Iris pigment epithelial cell (primary cell): ENCODE measurements around the gene C6orf132.

Experiments used
- DNase-seq: peaks from one replicate; pipeline ENCODE4 v3.0.0-alpha.2; 2011; ENCODE audit warnings: low read depth

C6orf132 gene

DNA sequence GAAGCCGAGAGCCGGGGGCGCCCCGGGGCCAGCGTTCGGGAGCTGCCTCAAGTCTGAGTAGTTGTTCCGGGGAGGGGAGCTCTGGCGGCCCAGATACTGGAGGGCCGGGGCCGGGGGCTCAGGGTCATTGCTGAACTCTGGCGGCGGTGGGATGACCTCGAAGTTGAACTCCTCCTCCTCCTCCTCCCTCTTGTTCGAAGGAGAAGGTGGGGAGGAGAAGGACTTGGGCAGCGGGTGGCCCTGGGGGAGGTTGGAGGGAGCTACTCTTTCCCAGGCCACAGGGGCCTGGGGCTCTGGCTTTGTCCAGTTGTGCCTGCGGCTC lies 37.7 kb downstream of the C6orf132 start:
- DNase-seq = no peak

DNA sequence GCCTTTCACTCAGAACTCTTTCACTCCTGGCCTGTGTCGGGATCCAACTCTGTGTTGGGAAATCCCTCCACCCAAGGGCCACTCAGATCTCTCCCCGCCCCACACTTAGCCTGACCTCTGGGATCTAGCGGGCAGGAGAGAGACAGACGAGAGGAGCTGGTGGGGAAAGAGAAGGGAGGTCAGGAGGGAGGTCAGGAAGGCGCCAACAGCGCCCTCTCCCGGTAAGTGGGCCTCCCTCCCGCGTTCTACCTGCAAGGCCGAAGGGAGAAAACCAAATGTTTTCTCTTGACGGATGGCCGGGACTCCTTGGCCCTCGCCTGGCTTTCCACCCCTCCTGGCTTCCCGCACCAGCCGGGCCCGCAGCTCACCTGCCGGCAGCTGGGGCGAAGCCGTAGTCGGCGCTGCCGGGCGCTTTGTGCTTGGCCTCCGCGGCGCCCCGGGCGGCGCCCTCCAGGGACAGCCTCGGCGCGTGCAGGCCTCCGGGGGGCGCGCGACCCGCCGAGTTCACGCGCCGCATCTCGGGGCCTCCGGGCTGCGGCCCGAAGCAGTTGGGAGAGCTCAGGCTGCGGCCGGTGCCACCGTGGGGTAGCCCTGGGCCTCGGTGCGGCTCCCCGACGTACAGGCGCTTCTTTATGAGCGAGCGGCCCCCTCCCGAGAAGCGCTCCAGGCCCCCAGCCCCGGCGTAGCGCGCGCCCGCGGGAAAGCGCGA lies 38.2 kb downstream of the C6orf132 start:
- peak; percentile 74 for DNase-seq

DNA sequence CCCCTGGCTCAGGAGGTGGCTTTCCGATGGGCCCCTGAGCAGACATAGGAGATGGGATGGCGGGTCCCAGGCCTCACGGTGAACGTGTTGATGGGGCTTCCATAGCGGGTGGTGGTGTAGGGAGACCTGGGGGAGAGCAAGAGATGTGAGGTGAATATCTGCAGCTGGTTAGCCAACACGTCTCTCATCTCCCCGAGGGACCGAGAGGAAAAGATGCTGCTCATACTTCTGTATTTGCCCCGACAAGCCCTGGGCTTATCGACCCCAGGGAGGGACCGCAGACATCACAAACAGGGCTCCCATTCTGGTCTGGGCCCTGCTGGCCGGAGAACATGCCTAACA lies 38.7 kb downstream of the C6orf132 start:
- no peak for DNase-seq

DNA sequence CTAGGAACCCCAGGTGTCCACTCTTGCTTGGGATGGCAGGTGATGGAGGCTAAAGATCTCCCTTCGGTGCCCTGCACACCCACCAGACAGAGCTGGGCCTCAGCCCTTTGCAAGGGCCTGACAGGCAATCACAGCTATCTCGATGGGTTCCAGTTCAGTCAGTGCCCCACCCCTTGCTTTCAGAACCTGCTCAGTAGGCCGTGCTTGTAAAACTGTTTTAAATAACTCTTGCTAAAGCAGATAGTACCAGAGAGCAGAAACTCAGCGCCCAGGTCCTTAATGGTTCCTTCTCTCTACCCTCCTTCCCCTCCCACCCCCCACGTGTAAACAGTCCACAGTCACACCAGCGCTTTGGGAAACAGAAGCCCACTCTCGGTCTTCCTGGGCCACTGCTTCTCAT lies 39.2 kb downstream of the C6orf132 start:
- DNase-seq = no peak

DNA sequence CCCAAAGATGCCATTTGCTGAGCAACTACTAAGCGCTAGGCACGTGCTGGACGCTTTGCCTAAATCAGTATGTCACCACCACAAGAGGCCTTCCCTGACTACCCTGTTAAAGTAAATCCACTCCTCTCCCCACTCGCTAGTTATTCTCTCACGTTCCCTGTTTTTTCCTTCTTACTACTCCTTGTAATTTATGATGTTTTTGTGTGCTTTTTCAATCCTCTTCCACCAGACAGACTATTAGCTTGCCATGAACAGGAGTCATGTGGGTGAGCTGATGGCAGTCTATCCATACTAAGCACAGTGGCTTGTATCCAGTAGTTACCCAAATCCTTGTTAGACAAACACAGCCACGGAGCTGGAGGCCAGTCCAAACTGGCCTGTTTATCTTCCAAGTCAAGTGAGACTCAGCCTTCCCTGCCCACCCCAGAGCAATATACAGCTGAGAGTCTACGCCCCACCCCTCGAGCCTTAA lies 41.2 kb downstream of the C6orf132 start:
- DNase-seq = peak; percentile 65

DNA sequence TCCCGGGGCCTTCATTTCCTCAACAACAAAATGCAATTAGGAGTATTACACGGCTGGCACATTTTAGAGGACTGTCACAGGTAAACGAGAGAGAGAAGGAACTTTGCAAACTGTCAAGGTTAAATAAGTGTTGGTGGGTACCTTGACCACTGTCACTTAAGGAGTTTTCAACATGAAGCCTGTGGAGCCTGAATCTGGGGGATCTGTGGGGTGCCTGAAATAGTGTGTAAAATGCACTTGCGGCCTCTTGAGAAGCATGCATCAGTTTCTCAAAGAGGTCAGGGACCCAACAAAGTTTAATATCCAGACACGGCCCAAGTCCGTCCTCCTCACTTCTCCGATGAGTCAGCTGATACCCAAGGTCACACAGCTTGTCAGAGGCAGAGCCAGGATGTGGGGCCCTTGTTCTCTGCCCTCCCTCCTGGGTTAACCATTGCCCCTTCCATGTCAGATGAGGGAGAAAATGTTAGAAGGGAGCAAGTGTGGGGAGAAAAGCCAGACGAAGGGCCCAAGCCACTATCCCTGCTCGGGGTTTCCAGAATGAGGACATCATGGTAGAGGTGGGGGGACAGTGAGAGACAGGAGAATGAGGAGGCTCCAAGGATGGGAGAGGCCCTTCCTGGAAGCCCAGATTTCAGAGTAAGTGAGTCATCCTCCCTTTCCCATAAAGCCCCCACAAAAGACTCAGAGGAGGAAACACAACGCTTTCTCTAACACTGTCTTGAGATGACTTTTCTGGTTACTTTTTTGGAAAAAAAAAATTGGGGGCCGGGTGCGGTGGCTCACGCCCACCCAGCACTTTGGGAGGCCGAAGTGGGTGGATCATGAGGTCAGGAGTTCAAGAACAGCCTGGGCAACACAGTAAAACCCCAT lies 42.2 kb downstream of the C6orf132 start:
- DNase-seq = peak; percentile 81

DNA sequence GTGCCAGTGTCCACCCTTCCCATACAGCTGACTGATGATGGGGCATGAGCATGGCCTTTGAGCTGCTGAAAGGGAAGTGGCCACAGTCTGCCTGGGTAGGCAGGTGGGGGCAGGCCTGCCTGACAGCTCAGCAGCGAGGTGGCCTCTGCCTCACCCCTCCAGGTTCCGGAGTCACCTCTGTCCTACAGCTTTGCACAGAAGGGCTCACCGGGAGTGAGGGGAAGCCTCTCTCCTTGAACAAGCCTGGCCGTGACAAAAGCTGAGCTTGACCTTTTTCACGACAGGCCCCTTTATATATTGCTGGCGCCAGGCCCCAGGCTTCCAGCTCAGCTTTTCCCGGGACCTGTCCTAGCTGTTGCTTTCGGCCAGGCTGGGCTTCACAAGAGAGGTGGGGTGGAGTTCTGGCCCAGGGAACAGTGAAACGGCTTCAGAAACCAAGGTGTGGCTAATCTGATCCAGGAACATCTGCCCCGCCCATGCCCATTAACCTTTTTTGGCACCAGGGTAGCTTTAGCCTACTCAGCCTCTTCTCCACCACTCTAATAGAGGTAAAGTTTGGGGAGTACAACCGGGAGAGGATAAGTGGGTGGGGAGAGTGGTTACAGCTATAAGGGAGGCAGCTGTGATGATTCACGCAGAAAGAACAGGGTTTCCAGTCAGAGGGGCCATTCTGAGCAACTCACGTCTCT lies 42.9 kb downstream of the C6orf132 start:
- DNase-seq = peak; percentile 83

DNA sequence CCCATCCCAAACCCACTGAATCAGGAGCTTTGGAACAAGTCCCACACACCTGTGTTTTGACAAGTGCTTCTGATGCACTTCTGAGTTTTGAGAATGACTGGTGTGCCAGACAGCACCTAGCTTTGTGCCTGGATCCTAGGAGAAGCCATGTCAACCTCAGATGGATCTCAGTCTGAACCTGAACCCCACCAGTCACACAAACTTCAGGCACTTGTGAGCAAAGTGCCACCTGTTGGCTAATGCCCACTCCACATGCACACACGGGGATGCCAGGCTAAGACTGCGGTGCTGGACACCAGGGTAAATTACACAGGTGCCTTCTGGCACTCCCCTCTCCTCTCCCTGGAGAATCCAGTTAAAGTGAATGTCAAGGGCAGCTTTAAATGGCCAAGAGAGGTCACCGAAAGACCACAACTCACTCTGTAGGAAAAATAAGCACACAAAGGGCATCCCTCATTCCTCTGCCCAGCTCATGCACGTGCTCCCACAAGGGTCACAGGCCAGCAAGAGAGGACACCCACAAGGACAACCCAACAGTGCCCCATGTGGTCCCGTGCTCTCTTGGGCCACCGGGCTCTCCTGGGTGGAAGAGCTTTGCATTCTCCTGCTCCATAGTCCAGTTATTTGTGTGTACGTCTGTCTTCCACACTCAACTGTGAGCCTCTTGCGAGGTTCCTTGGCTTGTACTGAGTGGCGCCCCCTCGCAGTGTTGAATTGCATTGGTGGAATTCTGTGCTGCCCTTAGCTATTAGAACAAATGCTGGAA lies 46.5 kb downstream of the C6orf132 start:
- DNase-seq = no peak

DNA sequence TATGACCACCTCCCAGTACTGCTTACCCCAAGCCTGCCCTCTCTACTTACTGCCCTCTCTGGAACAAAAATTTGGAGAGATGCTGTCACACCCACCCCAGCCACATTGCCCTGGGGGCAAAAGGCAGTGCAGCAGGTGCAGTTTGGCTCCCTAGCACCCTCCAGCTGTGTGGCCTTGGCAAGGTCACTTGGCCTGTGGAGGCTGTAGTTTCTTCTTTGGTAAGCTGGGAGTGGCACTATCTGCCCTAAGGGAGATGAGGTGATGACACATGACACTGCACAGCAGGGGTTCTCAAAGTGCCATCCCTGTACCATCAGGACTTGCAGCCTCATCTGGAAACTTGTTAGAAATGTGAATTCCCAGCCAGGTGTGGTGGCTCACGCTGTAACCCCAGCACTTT lies 47.3 kb downstream of the C6orf132 start:
- no peak for DNase-seq

DNA sequence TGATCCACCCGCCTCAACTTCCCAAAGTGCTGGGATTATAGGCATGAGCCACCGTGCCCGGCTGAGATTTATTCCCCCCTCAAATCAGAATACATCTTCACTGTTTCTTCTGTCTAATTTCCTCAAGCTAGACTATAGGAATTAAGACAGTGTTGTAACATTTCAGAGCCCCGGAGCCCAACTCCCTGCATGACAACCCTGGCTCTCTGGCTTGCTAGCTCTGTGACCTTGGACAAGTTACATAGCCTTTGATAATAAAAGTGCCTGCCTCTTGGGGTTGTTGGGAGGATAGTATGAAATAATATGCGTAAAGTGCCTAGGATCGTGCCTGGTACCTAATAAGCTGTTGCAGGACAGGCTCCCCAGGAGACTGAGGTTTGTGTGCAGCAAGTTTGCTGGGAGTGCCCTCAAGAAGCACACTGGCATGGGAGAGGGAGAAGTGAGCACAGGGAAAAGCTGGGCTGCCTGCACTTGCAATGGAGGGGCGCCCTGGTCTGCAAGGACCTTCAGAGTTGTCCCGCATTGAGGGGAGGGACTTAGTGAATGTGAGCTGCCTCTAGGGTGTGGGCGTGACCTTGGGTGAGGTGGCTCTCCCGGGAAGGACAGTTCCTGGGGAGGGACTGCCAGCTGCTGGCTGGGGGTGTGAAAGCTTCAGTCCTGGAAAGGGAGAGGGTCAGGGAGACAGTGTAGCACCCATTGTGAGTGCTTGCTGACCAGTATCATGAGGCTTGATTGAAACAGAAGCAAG lies 48.7 kb downstream of the C6orf132 start:
- no peak for DNase-seq

DNA sequence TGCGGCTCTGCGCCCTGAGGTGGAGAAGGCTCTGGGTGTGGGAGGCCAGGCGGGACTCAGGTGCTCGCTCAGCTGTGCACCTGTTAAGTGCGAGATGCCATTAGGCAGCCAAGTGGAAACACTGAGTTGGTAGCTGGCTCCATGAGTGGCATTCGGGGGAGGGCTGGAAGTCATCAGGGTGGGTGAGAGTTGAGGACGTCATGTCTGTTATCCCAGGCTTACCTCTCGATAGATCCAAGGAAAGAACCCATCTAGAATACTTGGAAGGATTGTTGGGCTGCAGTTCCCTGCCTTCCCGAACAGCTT lies 50.7 kb downstream of the C6orf132 start:
- no peak for DNase-seq

DNA sequence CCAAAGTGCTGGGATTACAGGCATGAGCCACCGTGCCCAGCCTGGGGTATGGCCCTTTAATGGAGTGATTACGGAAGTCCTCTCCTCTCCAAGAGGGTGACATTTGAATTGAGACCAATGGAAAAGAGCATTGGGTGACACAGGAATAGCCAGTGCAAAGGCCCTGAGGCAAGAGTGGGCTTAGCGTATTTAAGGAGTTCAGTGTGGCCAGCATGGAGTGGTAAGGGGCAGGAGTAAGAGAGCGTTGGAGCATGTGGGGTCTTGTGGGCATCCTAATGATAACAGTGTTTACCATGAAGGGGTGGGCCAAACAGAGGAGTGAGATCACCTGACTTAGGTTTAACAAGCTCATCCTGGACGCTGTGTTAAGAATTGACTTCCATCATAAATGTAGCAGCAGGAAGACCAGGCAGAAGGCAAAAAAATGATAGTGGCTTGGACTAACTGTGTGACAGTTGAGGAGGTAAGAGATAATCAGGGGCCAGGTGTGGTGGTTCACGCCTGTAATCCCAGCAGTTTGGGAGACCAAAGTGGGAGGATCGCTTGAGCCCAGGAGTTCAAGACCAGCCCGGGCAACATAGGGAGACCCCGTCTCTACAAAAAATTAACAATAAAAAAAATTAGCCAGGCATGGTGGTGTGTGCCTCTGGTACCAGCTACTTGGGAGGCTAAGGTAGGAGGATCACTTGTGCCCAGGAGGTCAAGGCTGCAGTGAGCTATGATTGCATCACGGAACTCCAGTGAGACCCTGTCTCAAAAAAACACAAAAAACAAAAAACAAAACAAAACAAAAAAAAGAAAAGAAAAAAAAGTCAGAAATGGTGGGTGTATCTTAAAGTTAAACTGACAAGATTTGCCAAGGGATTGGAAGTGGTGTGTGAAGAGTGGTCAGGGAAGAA lies 51.4 kb downstream of the C6orf132 start:
- no peak for DNase-seq

DNA sequence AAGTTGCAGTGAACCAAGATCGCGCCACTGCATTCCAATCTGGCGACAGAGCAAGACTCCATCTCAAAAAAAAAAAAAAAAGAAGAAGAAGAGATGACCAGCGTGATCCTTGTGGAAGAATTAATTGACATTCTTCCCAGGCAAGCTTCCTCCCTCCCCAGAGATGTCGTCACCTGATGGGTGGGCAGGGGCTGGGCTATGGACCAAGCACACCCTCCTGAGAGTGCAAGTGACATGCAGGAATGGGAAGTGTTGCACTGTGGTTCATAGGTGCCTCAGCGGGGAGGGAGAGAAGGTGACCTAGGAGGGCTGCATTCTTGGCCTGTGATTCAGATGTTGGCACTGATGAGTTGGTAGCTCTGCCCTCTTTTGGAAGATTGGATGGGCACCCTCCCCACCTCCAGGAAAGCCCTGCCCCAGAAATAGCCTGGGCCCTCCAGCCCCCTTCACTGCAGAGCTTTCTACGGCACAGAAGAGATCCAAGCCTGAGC lies 54.3 kb downstream of the C6orf132 start:
- DNase-seq = peak; percentile 25

DNA sequence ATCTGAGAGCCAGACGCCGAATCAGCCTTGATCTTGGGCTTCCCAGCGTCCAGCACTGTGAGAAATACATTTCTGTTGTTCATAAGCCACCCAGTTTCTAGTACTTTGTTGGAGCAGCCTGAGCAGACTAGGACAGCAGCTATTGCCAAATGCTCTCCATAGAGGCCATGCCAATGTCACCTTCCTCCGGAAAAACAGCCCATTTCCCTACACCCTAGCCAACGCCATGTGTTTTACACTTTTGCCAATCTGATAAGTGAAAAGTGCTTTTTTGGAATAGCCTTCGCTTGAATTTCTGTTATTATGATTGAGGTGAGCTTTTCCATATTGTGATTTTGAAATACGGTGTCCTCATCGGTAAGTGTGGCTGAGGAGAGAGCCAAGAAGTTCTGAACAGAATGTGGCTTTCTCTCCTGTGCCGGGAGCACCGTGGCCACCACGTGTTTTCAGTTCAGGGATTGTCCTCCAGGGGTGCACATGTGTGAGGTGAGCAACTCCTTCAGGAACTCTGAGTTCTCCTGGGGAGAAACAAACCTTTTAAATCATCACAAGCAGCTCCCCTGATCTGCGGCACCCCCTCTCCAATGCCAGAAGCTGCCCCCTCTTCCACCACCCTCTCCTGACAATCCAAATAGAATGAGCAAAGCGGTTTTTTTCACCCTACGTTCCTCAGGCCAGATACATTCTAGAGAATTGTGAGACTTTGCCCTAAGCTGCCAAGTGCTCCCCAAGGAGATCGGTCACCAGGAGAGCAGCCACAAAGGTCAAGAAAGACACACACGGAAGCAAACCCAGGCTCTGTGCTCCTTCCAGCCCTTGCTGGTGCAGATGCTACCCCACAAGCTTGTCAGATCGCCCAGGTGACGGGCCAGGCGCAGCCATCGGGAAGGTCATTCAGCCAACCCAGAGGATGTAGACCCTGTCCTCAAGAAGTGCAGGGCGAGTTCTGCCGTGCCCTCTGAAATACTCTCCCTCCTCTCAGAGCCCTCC lies 56.1 kb downstream of the C6orf132 start:
- peak; percentile 21 for DNase-seq

DNA sequence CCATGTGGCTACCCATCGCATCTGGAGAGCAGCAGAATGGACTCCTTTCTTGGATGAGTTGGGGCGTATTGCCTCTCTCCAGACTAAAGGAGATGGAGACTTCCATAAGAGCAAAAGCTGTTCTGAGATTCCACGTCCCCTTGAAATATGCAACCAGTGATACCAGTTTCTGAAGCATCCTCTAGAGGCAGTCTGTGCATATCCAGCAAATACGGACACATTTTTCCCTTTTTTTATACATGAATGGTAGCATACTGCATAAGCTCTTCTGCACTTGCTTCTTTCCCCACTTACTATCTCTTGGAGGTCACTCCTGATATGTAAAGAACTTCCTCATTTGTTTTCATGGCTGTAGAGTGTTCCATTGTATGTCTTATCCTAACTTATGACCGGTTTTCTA lies 57.5 kb downstream of the C6orf132 start:
- no peak for DNase-seq

DNA sequence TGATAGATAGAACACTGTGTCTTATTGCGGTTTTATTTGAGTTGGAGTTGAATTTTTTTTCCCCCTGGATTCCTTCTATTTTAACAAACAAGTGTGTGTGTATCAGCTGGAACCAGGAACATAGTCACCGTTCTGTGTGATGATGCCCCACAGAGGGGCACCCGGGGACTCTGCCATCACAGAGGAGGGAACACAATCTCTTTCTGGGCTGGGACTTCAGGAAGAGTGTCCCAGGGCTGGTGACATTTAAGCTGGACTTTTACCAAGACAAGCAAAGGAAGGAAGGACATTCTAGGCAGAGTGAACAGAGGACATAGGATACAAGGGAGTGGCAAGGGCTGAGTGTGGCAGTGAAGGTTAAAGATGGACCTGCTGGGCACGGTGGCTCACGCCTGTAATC lies 58.9 kb downstream of the C6orf132 start:
- no peak for DNase-seq

DNA sequence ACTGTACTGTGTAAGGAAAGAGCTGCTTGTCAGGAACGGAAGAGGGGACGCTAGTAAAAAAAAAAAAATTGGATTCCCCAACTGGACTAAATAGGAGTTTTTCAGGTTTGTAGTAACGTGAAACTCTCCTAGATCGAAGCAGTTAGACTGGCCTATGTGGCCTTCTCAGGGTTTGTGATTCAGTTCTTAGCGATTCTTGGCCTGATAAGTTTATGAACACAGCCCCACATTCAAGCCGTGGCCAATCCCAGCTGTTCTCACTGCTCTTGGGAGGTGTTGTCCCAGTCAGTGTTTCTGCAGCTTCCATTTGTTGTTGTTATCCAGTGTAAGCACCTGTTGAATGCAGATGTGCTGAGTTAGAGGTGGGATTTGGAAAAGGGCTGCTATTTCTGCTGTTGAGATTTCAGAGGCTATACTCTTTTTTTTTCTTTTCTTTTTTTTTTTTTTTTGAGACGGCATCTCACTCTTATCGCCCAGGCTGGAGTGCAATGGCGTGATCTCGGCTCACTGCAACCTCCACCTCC lies 62.4 kb downstream of the C6orf132 start:
- DNase-seq = no peak

DNA sequence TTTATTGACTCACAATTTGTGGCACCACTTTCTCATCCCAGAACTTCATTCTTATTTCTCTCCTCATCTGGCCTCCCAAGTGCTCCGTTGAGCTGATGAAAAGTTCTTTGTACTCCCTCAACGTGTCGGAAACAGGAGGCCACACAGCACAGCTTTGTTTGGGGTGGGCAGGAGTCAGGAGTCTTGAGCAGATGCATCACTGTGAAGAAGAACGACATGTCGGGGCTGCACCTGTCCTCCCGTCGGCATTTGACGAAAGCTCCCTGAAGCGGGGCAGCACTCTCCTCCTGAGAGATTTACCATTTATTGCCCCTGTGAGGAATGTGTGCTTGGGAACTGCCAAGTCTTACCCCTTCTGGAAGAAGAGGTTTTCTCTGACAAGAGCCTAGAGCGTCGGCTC lies 64.0 kb downstream of the C6orf132 start:
- DNase-seq = no peak
